DMS153 (cell line): ENCODE results near the gene RAI1.

Experiments
- DNase-seq: peaks from one replicate; lab custom pipeline; 2025; lab: John Stamatoyannopoulos, UW

The RAI1 gene

GRCh38 chr17:17845046-17845775 lies 164.0 kb downstream of the RAI1 start:
- no peak for DNase-seq

GRCh38 chr17:17846003-17846402 lies 164.7 kb downstream of the RAI1 start:
- no peak for DNase-seq

GRCh38 chr17:17846645-17847044 lies 165.4 kb downstream of the RAI1 start:
- no peak for DNase-seq

GRCh38 chr17:17847118-17847689 lies 165.9 kb downstream of the RAI1 start:
- no peak for DNase-seq

- DNase-seq = no peak
Observed at GRCh38 chr17:17847726-17848125, 166.5 kb downstream of the RAI1 start.

GRCh38 chr17:17848311-17849082 lies 167.2 kb downstream of the RAI1 start:
- no peak for DNase-seq

GRCh38 chr17:17849147-17849820 lies 168.0 kb downstream of the RAI1 start:
- peak; percentile 10 for DNase-seq

GRCh38 chr17:17849845-17850373 lies 168.7 kb downstream of the RAI1 start:
- DNase-seq = no peak

GRCh38 chr17:17851103-17852002 lies 170.1 kb downstream of the RAI1 start:
- no peak for DNase-seq

- DNase-seq = no peak
Observed at GRCh38 chr17:17852930-17853329, 171.7 kb downstream of the RAI1 start.

GRCh38 chr17:17853811-17854447 lies 172.7 kb downstream of the RAI1 start:
- DNase-seq = no peak

GRCh38 chr17:17855976-17856375 lies 174.7 kb downstream of the RAI1 start:
- no peak for DNase-seq

- no peak for DNase-seq
Observed at GRCh38 chr17:17856386-17856785, 175.1 kb downstream of the RAI1 start.

GRCh38 chr17:17857496-17857895 lies 176.2 kb downstream of the RAI1 start:
- no peak for DNase-seq

GRCh38 chr17:17859909-17860765 lies 178.9 kb downstream of the RAI1 start:
- DNase-seq = peak; percentile 34

GRCh38 chr17:17860766-17861107 lies 179.5 kb downstream of the RAI1 start:
- no peak for DNase-seq
